ENCODE results near the gene CAMK1. TPM values are rescaled to one million over a fixed set of nuclear protein-coding genes. Genes with fewer than 3 reads are reported as not detected.

CAMK1 gene
- total RNA-seq, 1 donor from 2014 or later: 17.1 TPM

DNA sequence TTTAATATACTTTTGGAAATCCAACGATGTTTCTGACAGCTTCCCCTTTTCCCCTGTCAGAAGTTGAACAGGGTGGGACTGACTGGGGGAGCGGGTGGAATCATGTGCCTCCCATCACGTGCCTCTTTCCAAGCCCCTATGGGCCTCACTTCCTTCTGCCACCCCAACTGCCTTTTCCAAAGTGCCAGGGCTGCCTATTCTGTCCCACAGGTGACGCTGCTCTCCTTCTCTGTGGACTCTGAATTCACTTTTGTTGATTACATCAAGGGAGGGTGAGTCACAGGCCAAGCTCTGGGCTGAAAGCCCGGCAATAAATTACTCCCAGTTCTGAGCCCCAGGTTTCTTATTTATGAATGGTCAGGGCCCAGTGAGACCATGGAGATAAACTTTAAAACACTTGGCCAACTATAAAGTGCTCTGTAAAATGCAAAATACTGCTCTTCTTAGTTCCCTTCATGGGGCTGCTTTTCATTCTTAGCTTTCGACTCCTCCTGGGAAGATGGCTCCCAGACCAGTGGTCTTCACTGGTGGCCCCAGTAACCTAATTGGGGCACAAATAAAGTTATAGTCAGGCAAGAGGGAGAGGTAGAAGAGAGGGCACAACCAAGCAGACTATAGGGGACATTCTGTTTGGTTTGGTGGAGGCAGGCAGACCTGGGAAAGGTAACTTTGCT lies 53.8 kb downstream of the CAMK1 start:
- TF ChIP-seq, protein P1, sequence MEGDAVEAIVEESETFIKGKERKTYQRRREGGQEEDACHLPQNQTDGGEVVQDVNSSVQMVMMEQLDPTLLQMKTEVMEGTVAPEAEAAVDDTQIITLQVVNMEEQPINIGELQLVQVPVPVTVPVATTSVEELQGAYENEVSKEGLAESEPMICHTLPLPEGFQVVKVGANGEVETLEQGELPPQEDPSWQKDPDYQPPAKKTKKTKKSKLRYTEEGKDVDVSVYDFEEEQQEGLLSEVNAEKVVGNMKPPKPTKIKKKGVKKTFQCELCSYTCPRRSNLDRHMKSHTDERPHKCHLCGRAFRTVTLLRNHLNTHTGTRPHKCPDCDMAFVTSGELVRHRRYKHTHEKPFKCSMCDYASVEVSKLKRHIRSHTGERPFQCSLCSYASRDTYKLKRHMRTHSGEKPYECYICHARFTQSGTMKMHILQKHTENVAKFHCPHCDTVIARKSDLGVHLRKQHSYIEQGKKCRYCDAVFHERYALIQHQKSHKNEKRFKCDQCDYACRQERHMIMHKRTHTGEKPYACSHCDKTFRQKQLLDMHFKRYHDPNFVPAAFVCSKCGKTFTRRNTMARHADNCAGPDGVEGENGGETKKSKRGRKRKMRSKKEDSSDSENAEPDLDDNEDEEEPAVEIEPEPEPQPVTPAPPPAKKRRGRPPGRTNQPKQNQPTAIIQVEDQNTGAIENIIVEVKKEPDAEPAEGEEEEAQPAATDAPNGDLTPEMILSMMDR (IDR thresholded peaks at IDR 0.05; ENCODE audit: unreplicated experiment): peak; percentile 17
- Mint-ChIP-seq H3K36me3 (ENCODE audit: insufficient read depth) (no peaks in the 10 kb centered on the region), H3K4me1 (ENCODE audit: low read depth) (no peaks in the 10 kb centered on the region), H3K27me3 (peaks cover 30% of the 10 kb centered on the region), H3K4me3 (ENCODE audit: low read depth) (no peak overlapping the region), H3K27ac (no peak overlapping the region), H3K9me3 (ENCODE audit: low read depth) (no peaks in the 10 kb centered on the region)
- no peak for DNase-seq (ENCODE audit: low spot score, unreplicated experiment)

DNA sequence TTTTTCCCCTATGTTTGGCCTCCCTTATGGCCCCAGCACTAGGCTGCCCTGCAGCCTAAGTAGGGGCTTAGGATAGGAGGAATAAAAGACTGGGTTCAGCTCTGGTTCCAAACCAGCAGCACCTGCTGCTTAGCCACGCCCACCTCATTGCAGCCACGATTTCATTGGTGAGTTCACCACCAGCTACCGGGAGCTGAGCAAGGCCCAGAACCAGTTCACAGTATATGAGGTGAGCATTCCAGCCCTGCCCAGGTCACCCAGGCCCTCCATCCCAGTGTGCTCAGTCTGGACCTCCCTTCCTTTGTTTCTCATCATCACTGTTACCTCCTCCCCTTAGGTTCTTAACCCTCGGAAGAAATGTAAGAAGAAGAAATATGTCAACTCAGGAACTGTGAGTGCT lies 54.6 kb downstream of the CAMK1 start:
- H3K4me3 Mint-ChIP-seq (ENCODE audit: low read depth): no peak overlapping the region
- H3K27ac Mint-ChIP-seq: no peak overlapping the region
- no peaks in the 10 kb centered on the region for H3K4me1 Mint-ChIP-seq (ENCODE audit: low read depth)
- H3K9me3 Mint-ChIP-seq (ENCODE audit: low read depth): no peaks in the 10 kb centered on the region
- no peak for DNase-seq (ENCODE audit: low spot score, unreplicated experiment)
- H3K36me3 Mint-ChIP-seq (ENCODE audit: insufficient read depth): no peaks in the 10 kb centered on the region
- TF ChIP-seq, protein P1 (IDR thresholded peaks at IDR 0.05; ENCODE audit: unreplicated experiment): no peak
- H3K27me3 Mint-ChIP-seq: peaks cover 38% of the 10 kb centered on the region

DNA sequence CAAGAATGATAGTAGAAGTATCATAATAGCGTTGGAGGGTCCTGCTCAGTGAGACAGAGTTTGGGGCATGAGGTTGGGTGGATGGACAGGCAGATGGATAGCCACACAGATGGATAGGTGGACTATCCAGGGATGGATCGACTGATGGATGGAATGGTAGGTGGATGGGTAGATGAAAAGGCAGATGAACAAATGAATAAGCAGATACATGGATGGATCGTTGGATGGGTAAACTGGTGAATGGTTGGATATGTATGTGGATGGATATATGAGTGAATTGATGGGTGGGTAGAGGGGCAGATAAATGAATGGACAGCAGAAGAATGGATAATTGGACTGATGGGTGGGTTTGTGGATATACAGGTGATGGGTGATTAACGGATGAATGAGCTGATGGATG lies 56.6 kb downstream of the CAMK1 start:
- Mint-ChIP-seq H3K9me3 (ENCODE audit: low read depth) (no peaks in the 10 kb centered on the region), H3K36me3 (ENCODE audit: insufficient read depth) (no peaks in the 10 kb centered on the region), H3K27me3 (peaks cover 44% of the 10 kb centered on the region), H3K27ac (no peak overlapping the region), H3K4me3 (ENCODE audit: low read depth) (no peak overlapping the region), H3K4me1 (ENCODE audit: low read depth) (no peaks in the 10 kb centered on the region)
- DNase-seq (ENCODE audit: low spot score, unreplicated experiment): no peak
- TF ChIP-seq, protein P1 (IDR thresholded peaks at IDR 0.05; ENCODE audit: unreplicated experiment): no peak

DNA sequence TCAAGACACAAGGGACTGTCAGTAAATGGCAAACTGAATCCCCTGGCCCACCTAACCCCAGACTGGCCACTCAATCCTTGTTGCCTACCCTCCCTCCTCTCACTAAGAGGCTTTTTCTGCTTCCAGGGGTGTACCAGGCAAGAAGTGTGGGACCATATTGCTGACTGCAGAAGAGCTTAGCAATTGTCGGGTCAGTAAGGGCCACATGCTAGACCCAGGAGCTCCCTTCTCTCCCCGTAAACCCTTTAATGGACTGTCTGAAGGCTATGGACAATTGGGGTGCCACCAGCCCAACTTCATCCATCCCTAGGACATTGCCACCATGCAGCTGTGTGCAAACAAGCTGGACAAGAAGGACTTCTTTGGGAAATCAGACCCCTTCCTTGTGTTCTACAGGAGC lies 57.3 kb downstream of the CAMK1 start:
- no peaks in the 10 kb centered on the region for H3K9me3 Mint-ChIP-seq (ENCODE audit: low read depth)
- no peak overlapping the region for H3K27ac Mint-ChIP-seq
- TF ChIP-seq, protein P1 (IDR thresholded peaks at IDR 0.05; ENCODE audit: unreplicated experiment): no peak
- H3K27me3 Mint-ChIP-seq: peaks cover 44% of the 10 kb centered on the region
- H3K4me1 Mint-ChIP-seq (ENCODE audit: low read depth): no peaks in the 10 kb centered on the region
- no peak for DNase-seq (ENCODE audit: low spot score, unreplicated experiment)
- no peak overlapping the region for H3K4me3 Mint-ChIP-seq (ENCODE audit: low read depth)
- H3K36me3 Mint-ChIP-seq (ENCODE audit: insufficient read depth): no peaks in the 10 kb centered on the region

DNA sequence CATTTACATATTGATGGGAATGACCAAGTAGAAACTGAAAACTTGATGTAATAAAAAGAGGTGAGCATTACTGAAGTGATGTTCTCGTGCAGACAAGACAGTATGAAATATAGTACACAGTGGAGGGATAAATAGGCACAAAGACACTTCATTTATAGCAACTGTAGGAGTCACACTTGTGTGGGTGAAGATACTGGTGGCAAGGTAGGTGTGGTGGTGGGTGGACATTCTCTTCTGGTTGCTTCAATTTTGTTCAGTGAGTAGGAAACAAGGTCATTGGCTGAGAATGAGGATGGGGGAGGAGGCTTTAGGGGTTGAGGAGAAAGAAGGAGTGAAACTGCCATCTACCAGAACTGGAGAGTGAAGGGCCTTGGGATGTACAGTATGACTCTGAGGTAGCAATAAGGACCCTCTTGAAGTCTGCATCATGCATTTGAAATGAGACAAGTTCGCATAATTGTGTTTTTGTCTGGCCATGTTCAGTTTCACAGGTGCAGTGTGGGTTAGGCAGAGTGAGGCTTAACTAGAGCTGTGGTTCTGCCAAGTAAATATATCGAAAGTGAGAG lies 59.5 kb downstream of the CAMK1 start:
- no peaks in the 10 kb centered on the region for H3K4me1 Mint-ChIP-seq (ENCODE audit: low read depth)
- H3K4me3 Mint-ChIP-seq (ENCODE audit: low read depth): no peak overlapping the region
- no peaks in the 10 kb centered on the region for H3K9me3 Mint-ChIP-seq (ENCODE audit: low read depth)
- no peak overlapping the region for H3K27ac Mint-ChIP-seq
- TF ChIP-seq, protein P1 (IDR thresholded peaks at IDR 0.05; ENCODE audit: unreplicated experiment): no peak
- DNase-seq (ENCODE audit: low spot score, unreplicated experiment): no peak
- no peaks in the 10 kb centered on the region for H3K36me3 Mint-ChIP-seq (ENCODE audit: insufficient read depth)
- peaks cover 55% of the 10 kb centered on the region for H3K27me3 Mint-ChIP-seq

Other genes starting within 250 kb of the CAMK1 start
- gene LHFPL4, start 216.1 kb downstream of the CAMK1 start, total RNA-seq: 0.55 and 0.64 TPM in 2 replicates
- 39.4 and 42.3 TPM in 2 replicates for gene MTMR14, start 120.4 kb downstream of the CAMK1 start, total RNA-seq
- gene CPNE9, start 66.1 kb downstream of the CAMK1 start, total RNA-seq: 0.47 and 0.69 TPM in 2 replicates
- 25.2 and 25.6 TPM in 2 replicates for gene BRPF1, start 38.2 kb downstream of the CAMK1 start, total RNA-seq
- 46.3 and 47.7 TPM in 2 replicates for gene OGG1, start 20.0 kb downstream of the CAMK1 start, total RNA-seq
- 66.6 and 70.8 TPM in 2 replicates for gene TADA3, start 22.5 kb upstream of the CAMK1 start, total RNA-seq
- 129 and 135 TPM in 2 replicates for gene ARPC4, start 23.1 kb upstream of the CAMK1 start, total RNA-seq
- 51.6 and 59.6 TPM in 2 replicates for gene TTLL3, start 40.3 kb upstream of the CAMK1 start, total RNA-seq
- gene RPUSD3, start 74.1 kb upstream of the CAMK1 start, total RNA-seq: 55.0 and 60.3 TPM in 2 replicates
- gene CIDEC, start 110.3 kb upstream of the CAMK1 start, total RNA-seq: not detected in 2 replicates
- gene JAGN1, start 120.7 kb upstream of the CAMK1 start, total RNA-seq: 30.5 and 33.0 TPM in 2 replicates
- 4.9 and 7.0 TPM in 2 replicates for gene IL17RE, start 132.9 kb upstream of the CAMK1 start, total RNA-seq
- gene IL17RC, start 147.2 kb upstream of the CAMK1 start, total RNA-seq: 13.4 and 17.1 TPM in 2 replicates
- gene CRELD1, start 163.9 kb upstream of the CAMK1 start, total RNA-seq: 57.1 and 60.3 TPM in 2 replicates
- 10.4 and 11.4 TPM in 2 replicates for gene PRRT3, start 182.5 kb upstream of the CAMK1 start, total RNA-seq
- 38.6 and 42.1 TPM in 2 replicates for gene EMC3, start 216.9 kb upstream of the CAMK1 start, total RNA-seq